Ovary (tissue), 3 donors: ENCODE measurements around the gene MCRS1.

Source experiments
- CTCF ChIP-seq, 3 donors: fragments of 450-650 bp in 2 of 3; fragments of 200-600 bp in 1 of 3; IDR thresholded peaks; one replicate each; pipeline versions ENCODE4 v1.5.1 to v1.8.0; 2016 to 2022; ENCODE audit warnings: antibody characterized with exemption in 3 of 3, mild to moderate bottlenecking in 1 of 3
- EP300 ChIP-seq: sonication (generic); formaldehyde crosslinking; IDR thresholded peaks from one replicate; pipeline ENCODE4 v1.6.1; 2017; ENCODE audit warnings: antibody characterized with exemption
- POLR2A ChIP-seq: fragments of 450-650 bp; IDR thresholded peaks from one replicate; pipeline ENCODE4 v1.6.1; 2017; ENCODE audit warnings: antibody characterized with exemption, mild to moderate bottlenecking, moderate library complexity
- donor health status: DM: no; HTN: no; CAD: no.

GRCh38 chr12:49557187-49557916, 10.6 kb downstream of the MCRS1 start:
- no peak for TF ChIP-seq CTCF (IDR thresholded peaks at IDR 0.05)
- TF ChIP-seq POLR2A: no peak
- TF ChIP-seq EP300: no peak
